ENCODE measurements around the gene EFNB3.

DNA sequence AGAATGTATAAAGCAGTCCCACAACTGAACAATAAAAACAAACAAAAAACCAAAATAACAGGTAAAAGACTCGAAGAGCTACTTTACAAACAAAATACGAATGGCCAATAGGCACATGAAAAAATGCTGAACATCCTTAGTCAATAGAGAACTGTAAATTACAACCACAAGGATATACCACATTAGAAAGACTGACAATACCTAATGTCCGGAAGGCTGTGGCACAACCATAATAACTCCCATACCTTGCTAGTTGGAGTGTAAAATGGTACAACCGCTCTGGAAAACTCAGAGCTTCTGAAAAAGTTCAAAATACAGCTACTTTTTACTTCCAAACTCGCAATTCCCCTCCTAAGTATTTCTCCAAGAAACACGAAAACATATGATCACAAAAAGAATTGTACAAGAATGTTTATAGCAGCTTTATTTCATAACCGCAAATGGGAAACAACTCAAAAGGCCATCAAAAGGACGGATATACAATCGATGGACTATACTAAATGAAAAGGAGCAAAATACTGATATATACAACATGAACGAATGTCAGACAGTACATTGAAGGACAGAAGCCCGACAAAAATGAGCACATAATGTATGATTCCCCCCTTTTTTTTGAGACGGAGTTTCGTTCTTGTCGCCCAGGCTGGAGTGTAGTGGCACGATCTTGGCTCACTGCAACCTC is 20.0 kb upstream of the EFNB3 start:
- TF ChIP-seq POLR2AphosphoS5 (IDR thresholded peaks at IDR 0.05; ENCODE audit: low read depth, low read length) (no peak), EGR1 (IDR thresholded peaks at IDR 0.05; ENCODE audit: borderline replicate concordance, low read depth, low read length) (no peak), EP300 (IDR thresholded peaks at IDR 0.05; ENCODE audit: borderline replicate concordance in 1 of 2, low read depth in 2 of 2, low read length in 2 of 2) (no peak), JUN (IDR thresholded peaks at IDR 0.05; ENCODE audit: low read depth, low read length) (no peak), TAF1 (IDR thresholded peaks at IDR 0.05; ENCODE audit: low read depth, low read length) (no peak), POLR2A (IDR thresholded peaks at IDR 0.05; ENCODE audit: control extremely low read depth in 1 of 2, low read depth in 2 of 2, low read length in 2 of 2) (no peak)
- TF ChIP-seq, protein P1, sequence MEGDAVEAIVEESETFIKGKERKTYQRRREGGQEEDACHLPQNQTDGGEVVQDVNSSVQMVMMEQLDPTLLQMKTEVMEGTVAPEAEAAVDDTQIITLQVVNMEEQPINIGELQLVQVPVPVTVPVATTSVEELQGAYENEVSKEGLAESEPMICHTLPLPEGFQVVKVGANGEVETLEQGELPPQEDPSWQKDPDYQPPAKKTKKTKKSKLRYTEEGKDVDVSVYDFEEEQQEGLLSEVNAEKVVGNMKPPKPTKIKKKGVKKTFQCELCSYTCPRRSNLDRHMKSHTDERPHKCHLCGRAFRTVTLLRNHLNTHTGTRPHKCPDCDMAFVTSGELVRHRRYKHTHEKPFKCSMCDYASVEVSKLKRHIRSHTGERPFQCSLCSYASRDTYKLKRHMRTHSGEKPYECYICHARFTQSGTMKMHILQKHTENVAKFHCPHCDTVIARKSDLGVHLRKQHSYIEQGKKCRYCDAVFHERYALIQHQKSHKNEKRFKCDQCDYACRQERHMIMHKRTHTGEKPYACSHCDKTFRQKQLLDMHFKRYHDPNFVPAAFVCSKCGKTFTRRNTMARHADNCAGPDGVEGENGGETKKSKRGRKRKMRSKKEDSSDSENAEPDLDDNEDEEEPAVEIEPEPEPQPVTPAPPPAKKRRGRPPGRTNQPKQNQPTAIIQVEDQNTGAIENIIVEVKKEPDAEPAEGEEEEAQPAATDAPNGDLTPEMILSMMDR (IDR thresholded peaks at IDR 0.05; ENCODE audit: control extremely low read depth in 1 of 3, insufficient read depth in 1 of 3, low read depth in 1 of 3, low read length in 3 of 3), result no peak
- TF ChIP-seq, protein P2, sequence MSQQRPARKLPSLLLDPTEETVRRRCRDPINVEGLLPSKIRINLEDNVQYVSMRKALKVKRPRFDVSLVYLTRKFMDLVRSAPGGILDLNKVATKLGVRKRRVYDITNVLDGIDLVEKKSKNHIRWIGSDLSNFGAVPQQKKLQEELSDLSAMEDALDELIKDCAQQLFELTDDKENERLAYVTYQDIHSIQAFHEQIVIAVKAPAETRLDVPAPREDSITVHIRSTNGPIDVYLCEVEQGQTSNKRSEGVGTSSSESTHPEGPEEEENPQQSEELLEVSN (IDR thresholded peaks at IDR 0.05), result no peak

All from H1 (cell line).